DMS53 (cell line): ENCODE results near the gene ZDHHC20.

Experiments used
- DNase-seq: peaks from one replicate; lab custom pipeline; 2025; lab: John Stamatoyannopoulos, UW

The ZDHHC20 gene

DNA sequence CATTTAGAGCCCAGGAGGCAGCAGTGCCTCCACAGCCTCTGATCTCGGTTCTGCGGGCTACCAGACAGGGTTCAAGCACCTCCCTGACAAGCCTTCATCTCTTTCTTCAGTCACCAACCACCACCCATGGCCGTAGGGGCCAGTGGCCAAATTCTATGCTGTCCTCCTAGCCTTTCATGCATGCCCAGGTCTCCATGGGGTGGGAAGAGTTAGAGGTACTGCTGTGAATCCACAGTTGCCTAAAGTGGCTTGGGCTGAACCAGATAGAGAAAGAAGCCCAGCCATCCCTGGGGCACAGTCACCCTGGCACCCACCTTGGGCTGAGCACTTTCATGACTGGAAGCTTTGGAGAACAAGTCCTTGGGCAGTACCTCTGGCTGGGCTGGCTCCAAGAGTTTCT lies 97.4 kb downstream of the ZDHHC20 start:
- DNase-seq: no peak

DNA sequence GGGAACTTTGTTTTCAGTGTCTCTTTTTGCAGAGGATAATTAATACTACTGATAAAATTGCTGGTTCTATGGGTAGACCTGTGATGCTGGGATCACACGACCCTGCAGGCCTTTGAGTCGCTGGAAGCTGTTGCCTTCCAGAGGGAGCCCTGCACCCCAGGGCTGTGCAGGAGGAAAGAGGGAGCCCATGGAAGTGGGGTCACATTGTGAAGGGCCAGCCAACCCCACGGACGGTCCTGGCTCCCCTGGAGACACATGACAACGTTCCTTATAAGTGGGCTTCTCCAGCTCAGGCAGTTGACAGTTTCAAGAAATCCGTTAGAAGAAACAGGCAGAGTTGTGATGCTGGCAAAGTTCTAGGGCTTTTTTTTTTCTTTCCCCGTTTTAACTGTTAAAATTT lies 98.0 kb downstream of the ZDHHC20 start:
- no peak for DNase-seq

DNA sequence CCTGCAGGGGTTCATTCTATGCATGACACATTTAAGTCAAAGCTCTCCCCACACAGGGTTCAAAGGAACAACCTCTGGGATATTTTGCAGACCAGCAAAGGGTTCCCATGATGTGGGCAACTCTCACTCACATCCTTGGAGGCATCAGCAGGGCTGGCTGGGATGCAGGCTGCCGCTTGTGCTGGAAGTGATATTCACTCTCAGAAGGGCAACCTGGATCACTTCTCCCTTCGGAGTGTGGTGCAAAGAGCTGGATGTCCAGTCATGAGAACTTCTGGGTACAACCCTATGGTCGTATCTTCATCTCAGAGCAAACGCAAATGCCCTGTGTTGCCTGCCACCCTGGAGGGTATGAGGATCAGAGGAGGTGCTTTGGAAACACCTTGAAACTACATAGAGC lies 98.6 kb downstream of the ZDHHC20 start:
- DNase-seq: no peak

DNA sequence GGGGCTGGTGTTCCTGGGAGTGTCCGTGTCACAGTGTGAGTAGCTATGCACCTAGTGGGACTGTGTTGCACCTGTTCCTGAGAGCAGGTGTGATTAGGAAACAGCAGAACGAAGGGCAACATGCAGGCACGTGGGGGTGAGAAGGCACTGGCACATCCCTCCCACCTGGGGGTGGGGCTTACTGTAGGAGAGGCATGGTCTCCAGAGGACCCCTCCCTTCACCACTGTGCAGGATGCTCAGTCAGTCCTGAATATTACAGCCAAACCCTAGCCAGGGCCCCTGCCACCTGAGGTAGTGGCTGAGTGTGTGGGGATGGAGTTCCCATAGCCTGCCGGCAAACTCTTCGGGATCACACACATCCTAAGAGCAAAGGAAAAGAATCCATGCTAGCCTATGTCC lies 99.2 kb downstream of the ZDHHC20 start:
- DNase-seq: no peak

DNA sequence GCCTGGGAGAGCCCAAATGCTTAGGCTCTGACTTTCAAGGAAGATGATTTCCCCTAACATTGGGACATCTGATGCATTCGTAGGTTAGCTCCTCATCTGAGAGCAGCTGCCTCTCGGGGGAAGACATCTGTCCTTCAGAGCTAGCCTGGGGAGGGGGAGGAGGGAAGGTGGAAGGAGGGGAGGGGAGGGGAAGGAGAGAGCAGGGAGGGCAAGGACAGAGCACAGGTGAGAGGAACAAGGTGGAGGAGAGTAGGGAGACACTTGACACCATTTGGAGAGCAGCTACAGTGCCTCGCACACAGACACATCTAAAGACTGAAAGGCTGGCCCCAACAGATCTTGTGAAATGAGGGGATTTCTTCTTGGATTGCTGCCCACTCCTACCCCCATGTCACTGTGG lies 103.8 kb downstream of the ZDHHC20 start:
- DNase-seq: no peak

DNA sequence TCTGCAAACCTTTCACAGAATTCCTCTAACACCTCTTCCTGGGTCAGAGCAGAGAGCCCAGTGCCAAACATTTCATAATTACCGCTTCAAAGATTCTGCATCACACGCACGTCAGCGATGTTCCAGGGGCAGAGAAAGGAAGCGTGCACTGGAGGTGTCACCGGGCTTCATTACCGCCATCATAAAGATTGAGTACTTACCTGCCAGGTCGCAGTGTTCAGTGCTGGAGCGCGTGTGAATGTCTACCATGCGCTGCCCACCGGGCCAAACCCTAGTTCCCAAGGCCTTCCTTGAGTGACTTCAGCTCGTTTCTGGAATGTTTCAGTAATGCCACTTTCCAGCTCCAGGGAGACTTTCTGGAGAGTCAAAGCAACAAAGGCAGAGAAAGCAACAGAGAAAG lies 104.4 kb downstream of the ZDHHC20 start:
- no peak for DNase-seq

DNA sequence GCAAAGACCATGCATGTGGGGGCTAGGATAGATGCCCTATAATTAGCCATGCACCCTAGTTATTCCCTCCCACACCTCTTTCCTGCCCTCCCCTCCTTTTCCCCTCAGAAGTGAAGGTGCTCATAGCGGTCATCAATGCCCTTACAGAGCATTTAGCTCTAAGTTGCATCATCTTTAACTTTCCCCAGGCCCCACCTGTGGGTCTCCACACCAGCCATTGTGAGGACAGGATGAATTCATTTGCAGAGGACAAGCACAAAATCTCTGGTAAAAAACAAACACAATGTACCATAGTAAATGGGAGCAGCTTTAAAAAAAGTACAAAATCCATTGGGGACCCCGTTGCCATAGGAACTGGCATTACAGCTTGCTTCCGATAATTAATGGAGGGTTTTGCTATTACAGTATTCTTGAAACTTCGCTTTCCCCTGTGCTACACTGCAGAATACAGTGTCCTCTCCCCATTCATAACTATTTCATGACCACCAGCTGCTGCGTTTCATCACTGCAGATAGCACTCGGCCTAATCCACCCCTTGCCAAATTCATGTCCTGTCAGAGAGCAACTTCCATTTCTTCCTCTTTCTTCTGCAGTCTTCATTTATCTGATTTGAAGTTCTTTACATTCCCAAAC lies 110.5 kb downstream of the ZDHHC20 start:
- no peak for DNase-seq

DNA sequence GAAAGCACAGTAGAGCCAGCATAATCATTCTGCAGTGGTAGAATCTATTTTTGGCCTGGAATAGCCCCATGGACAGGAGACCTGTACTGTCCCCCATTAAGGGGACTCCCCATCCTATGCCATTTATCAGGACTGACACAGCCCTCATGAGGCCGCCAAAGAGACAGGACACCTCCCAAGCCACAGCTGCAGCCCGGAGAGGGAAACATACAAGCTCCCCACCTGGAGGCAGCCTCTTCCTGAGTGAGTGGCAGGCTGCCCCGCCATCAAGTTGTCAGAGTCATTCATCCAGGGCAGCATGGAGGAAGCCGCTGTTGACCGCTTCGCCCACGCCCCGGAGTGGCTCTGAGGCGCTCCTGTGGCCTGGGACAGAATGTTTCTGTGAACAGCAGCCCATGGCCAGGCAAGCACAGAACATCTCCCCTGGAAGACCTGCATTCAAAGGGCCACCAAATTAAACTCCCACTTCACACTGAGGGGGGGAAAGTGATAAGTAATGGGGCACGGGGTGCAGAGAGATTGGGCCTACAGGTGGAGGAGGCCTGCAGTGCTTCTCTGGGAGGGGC lies 111.3 kb downstream of the ZDHHC20 start:
- no peak for DNase-seq

DNA sequence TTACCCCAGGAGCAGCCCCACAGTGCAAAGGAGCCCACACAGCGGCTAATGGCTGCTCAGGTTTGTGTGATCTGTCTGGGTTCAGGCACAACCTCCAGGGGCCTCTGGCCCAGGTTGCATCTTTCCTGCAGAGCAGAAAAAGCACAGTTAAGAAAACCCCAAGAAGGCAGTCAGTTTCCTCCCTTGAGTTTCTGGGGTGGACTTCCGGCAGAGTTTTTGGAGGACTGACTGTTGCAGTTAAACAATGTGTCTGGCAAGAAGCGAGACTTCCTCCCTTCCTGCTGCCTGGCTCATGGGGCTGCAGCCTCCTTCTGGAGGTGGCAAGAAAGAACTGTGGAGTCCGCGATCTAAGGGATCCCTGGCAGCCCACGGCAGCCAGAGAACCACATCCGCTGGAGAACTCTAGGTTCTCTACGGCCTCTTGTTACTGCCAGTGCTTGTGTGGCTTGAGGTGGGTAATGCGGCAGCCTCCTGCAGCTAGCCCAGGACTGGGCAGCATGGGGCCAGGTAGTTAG lies 114.4 kb downstream of the ZDHHC20 start:
- DNase-seq: no peak

DNA sequence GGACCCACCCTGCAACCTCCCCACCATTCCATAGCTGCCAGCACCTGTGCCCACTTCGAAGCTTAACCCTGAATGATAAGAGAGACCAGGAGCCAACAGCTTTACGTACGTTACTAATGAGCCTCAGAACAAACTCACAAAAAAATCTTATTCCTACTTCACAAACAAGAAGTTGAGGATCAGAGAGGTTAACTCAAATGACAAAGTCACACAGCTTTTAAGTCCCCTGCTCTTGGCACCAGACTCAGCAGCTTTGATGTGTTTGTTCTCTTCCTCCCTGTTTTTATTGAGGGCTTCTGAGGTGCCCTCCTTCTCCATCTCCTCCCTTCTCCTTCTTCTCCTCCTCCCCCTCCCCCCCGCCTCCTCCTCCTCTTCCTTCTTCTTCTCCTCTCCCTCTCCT lies 115.4 kb downstream of the ZDHHC20 start:
- DNase-seq: no peak

DNA sequence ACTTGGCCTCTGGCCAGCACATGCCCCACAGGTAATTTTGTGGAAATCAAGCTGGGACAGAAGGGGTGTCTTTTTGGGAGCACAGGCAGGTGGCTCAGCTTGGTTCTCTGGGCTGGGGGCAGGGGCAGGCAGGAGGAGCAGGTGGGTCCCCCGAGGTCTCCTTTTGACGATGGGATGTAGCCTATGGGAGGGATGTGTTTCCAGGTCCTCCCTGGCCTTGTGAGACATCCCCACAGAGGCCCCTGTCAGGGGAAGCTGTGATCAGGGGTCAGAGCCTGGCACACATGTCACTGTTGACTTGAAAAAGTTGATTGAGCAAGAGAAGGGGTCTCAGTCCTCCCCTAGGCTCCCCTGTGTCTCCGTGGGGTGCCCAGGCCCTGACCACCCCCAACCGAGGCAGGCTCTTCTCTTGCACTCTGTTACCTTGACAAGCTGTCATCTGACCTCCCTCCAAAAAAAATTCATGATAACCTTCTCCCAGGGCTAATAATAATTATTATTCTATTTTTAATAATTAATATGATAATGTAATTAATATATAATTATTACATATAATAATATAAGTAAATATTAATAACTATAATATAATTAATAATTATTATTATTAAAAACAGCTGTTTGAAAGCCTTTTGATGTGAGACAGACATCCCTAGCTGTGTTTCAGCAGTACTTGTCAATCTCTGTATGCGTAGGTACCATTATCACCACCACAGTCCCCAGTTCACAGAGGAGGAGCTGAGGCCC lies 116.2 kb downstream of the ZDHHC20 start:
- no peak for DNase-seq

DNA sequence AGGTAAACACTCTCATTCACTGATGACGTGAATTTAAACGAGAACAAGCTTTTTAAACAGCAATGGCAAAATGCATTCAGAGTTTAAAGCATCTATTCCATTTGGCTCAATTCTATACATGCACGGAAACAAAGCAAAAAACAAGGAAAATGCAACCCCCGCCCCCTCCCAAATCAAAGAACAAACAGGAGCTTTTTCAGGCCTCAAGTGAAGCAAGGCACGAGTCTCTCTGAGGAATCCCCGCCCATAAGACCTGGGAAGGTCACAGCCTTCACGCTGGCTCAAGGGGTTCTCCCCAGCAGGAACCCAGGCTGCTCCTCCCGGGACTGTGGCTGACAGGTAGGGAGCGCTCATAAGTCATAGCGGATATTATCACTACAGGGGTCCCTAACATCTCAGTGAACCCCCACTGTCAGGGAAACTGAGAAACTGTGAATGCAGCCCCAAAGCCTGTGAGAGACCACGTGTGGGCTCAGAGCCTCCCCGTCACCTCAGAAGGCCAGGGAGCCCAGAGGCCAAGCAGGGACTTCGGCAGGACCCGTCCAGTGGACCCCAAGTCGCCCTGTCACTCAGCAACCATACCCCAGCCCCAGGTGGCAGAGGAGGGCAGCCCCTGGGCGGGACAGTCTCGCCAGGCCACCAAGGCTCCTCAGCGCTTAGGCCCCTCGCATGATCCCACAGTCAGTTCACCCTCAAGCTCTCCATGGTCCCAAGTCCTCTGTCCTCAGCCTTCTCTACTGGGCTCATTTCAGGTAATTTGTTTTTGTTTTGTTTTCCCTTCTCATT lies 117.3 kb downstream of the ZDHHC20 start:
- DNase-seq: no peak

DNA sequence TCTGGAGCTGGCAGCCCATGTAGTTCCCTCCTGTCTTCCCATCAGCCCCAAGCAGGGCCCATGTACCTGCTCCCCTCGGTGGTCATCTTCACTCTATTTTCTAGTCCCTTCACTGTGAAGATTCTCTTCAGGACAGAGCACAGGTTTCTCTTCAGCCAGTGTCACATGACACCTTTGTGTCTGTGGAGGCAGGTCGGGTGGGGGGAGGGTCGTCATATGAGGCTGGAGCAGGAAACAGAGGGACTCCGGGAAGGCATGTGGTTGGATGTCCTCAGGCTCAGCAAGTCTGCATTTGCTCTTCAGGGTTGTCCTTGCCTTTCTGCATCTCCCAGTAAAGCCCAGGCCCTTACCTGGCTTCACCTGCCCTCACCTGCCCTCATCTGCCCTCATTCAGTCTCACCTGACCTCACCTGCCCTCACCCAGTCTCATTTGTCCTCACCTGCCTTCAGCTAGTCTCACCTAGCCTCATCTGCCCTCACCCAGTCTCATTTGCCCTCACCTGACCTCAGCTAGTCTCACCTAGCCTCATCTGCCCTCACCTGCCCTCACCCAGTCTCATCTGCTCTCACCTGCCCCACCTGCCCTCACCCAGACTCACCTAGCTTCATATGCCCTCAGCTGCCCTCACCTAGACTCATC lies 120.3 kb downstream of the ZDHHC20 start:
- DNase-seq: peak; percentile 92

DNA sequence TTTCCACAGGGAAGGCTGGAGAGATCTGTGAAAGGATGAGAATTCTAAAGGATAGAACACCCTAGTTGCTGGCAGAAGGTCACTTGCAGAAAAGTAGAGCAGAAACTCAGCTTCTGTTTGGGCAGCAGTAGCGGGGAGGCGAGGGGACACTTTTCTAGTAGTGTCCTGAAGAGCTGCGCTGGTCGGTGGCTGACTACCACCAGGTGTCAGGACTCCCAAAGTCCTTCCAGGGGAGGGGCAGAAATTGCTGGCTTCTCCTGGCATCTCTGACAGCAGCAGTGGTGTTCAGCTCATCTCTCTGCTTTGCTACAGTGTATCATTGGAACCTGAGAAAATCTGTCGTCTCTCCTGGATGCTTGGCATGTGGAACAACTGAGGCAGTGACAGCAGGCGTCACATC lies 120.9 kb downstream of the ZDHHC20 start:
- DNase-seq: peak; percentile 63

DNA sequence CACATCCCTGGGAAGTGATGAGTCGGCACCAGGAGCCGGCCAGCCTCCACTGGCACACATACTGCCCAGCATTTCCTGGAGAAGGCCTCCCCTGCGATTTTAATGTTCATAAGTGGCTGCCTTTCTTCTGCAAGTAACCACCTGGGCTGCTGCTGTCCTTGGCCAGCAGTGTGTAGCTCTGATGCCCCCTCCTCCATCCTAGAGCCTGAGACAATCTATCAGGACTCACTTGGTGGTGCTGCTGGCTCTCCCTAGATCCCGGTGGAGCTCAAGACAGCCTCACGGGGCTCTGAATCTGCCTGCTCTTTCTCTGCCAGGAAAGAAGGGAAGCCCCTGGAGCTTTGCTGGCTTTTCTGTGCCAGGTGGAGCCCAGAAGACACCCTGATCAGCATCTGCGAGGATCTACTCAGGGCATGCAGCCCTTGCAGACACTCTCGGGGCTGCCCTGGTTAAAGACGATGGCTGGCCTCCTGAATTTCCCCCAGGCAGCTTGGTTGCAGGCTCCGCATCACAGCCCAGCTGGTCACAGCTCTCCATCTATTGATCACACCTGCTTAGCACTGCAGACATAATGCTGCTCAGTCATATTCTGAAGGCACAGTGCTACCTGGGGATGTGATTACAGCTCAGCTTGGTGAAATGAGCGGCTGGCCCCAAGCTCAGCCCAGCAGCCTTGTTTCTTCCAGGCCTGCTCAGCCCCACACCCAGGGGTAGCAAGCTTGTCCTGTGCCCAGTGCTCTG lies 122.3 kb downstream of the ZDHHC20 start:
- peak; percentile 28 for DNase-seq

DNA sequence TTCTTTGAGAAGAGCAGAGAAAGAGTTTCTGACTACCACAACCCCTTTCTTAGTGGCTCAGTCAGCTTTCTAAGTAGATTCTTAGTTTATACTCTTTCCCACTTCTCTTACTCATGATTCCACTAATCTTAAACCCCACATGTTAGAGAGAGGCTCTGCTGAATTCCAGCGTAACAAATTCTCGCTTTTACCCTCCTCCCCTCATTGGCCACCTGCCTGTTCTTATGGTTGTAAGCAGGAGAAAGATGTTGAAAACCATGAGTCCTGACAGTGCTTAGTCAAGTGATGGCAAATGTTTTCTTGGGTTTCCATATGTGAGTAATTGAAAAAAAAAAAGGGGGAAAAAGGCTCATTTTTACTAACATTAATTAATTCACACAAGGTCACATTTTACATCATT lies 125.9 kb downstream of the ZDHHC20 start:
- no peak for DNase-seq

DNA sequence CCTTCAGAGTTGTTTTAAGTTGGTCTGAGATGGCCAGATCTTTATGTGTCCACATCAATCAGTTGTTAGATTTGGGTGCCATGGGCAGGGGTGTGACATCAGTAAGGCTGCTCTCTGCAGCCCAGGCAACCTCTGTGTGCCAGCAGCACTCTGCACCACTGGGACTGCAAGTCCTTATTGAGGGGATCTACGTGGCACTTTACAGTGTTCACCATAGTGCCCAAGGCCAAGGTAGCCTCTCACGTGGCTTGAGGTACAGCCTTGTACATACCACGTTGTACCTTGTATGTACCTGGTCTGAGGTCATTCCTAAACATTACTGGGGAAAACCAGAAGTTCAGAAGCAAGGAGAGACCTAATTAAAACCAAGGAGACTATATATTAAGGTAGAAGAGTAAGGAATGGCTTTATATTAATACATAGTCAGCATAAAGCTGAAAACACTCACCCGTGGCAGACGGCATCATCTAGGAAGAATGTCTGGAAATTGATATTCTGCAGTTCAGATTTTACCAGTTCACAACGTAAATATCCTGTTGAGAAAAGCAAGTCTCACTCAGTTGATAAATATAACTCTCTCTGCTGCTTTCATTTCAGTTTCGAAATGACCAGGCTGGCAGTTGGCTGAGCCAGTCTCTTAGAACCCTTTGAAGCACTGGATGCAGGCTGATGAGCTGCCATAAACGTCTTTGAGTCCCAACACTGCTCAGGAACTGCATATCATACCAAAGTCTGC lies 128.8 kb downstream of the ZDHHC20 start:
- no peak for DNase-seq

DNA sequence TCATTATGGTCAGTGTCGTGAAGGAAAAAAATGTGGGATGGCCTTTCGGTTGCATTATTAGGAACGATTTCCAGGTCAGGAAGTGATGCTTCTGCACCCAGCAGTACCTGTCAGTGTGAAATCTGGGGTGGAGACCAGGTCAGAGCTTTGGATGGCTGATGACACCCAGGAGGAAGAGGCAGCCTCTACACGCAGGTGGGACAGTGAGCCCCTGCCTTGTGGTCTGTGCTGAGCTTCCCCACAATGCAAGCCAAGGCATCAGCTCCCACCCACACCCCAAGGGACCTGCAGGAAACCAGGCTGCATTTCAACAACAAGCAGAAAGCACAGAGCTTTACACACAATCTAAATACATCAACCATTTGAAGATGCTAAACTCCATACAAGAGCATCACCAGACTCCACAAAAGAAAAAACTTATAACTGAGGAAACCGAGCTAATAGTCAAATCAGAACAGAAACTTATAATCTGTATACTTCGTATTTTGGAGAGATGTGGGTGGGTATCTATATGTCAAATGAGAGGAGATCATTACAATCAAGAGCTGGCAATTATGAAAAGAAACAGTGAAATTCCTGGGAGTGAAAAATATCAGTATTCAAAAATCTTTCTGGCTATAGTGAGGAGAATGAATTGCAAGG lies 130.1 kb downstream of the ZDHHC20 start:
- DNase-seq: peak; percentile 49

DNA sequence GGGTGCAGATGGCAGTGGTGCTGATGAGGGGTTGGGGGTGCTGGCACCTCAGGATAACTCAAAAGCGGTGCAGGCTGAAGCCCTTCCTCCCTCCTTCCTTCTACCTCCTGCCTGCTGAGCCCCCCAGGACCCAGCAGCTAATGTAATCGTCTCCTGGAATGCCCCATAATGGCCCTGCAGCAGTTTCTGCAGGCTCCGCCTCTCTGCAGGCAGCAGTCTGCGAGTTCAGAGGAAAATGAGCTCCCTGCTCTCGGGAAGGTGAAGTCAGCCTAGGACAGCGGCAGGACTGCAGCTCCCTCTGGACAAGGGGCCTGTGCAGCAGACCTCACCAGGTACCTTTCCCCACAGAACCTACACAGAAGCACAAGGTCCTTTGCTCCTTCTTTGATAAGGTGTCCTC lies 130.9 kb downstream of the ZDHHC20 start:
- DNase-seq: peak; percentile 46
